ENCODE data around the gene BDKRB2.

GRCh38 chr14:96170961-96171592 is 33.6 kb upstream of the BDKRB2 start:
- no peak for TF ChIP-seq EZH2 (IDR thresholded peaks at IDR 0.05; ENCODE audit: borderline replicate concordance, low read depth, low read length, poor library complexity, severe bottlenecking)
- TF ChIP-seq, protein P1, sequence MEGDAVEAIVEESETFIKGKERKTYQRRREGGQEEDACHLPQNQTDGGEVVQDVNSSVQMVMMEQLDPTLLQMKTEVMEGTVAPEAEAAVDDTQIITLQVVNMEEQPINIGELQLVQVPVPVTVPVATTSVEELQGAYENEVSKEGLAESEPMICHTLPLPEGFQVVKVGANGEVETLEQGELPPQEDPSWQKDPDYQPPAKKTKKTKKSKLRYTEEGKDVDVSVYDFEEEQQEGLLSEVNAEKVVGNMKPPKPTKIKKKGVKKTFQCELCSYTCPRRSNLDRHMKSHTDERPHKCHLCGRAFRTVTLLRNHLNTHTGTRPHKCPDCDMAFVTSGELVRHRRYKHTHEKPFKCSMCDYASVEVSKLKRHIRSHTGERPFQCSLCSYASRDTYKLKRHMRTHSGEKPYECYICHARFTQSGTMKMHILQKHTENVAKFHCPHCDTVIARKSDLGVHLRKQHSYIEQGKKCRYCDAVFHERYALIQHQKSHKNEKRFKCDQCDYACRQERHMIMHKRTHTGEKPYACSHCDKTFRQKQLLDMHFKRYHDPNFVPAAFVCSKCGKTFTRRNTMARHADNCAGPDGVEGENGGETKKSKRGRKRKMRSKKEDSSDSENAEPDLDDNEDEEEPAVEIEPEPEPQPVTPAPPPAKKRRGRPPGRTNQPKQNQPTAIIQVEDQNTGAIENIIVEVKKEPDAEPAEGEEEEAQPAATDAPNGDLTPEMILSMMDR (conservative IDR thresholded peaks at IDR 0.05; ENCODE audit: low read depth, low read length) = no peak

All from A673 (cell line).